ENCODE measurements around the gene PDE9A.

PDE9A gene

GRCh38 chr21:42759594-42759927, 106.1 kb downstream of the PDE9A start:
- no peak for DNase-seq (ENCODE audit: low read depth)

GRCh38 chr21:42760361-42760950, 107.0 kb downstream of the PDE9A start:
- H3K4me3 ChIP-seq (ENCODE audit: low read depth, low read length) = no peak overlapping the region
- DNase-seq (ENCODE audit: low read depth) = no peak
- no peak for TF ChIP-seq CTCF (IDR thresholded peaks at IDR 0.05; ENCODE audit: low read depth, low read length, missing control alignments)

More at GRCh38 chr21:42759594-42759927, 106.1 kb downstream of the PDE9A start:
- no peak for TF ChIP-seq CTCF (IDR thresholded peaks at IDR 0.05; ENCODE audit: low read depth, low read length, missing control alignments)
- H3K4me3 ChIP-seq (ENCODE audit: low read depth, low read length) = no peak overlapping the region

GRCh38 chr21:42760951-42761751, 107.7 kb downstream of the PDE9A start:
- no peak overlapping the region for H3K4me3 ChIP-seq (ENCODE audit: low read depth, low read length)
- DNase-seq (ENCODE audit: low read depth) = no peak
- no peak for TF ChIP-seq CTCF (IDR thresholded peaks at IDR 0.05; ENCODE audit: low read depth, low read length, missing control alignments)

- no peak overlapping the region for H3K4me3 ChIP-seq (ENCODE audit: low read depth, low read length)
- DNase-seq (ENCODE audit: low read depth) = no peak
- TF ChIP-seq CTCF (IDR thresholded peaks at IDR 0.05; ENCODE audit: low read depth, low read length, missing control alignments) = no peak
These were observed 108.4 kb downstream of the PDE9A start for GRCh38 chr21:42761776-42762335.

- H3K4me3 ChIP-seq (ENCODE audit: low read depth, low read length) = no peak overlapping the region
- no peak for DNase-seq (ENCODE audit: low read depth)
- TF ChIP-seq CTCF (IDR thresholded peaks at IDR 0.05; ENCODE audit: low read depth, low read length, missing control alignments) = no peak
These were observed 110.4 kb downstream of the PDE9A start for GRCh38 chr21:42763581-42764442.

GRCh38 chr21:42764443-42764760, 111.0 kb downstream of the PDE9A start:
- no peak overlapping the region for H3K4me3 ChIP-seq (ENCODE audit: low read depth, low read length)
- DNase-seq (ENCODE audit: low read depth) = no peak
- no peak for TF ChIP-seq CTCF (IDR thresholded peaks at IDR 0.05; ENCODE audit: low read depth, low read length, missing control alignments)

All from GM12864 (cell line).